HEK293 (cell line): ENCODE results near the gene TLE4.

Experiments used
- CTCF ChIP-seq: fragments of 450-650 bp; formaldehyde crosslinking; IDR thresholded peaks from 2 replicates; pipeline ENCODE4 v1.5.1; 2016; ENCODE audit warnings: missing biosample characterization, missing genetic modification characterization
- KLF1 ChIP-seq: fragments of 450-650 bp; formaldehyde crosslinking; IDR thresholded peaks from 2 replicates; pipeline ENCODE4 v1.5.1; 2016; ENCODE audit warnings: missing biosample characterization, missing genetic modification characterization
- RBAK ChIP-seq: fragments of 450-650 bp; formaldehyde crosslinking; IDR thresholded peaks from 2 replicates; pipeline ENCODE4 v1.5.1; 2016; ENCODE audit warnings: missing biosample characterization, missing genetic modification characterization
- SP3 ChIP-seq: fragments of 450-650 bp; formaldehyde crosslinking; IDR thresholded peaks from 2 replicates; pipeline ENCODE4 v1.5.1; 2016; ENCODE audit warnings: missing biosample characterization, missing genetic modification characterization
- ZIC2 ChIP-seq: fragments of 450-650 bp; formaldehyde crosslinking; IDR thresholded peaks from 2 replicates; pipeline ENCODE4 v1.5.1; 2016; ENCODE audit warnings: missing biosample characterization, missing genetic modification characterization
- ZNF133 ChIP-seq: fragments of 450-650 bp; formaldehyde crosslinking; IDR thresholded peaks from 2 replicates; pipeline ENCODE4 v1.5.1; 2016; ENCODE audit warnings: missing biosample characterization, missing genetic modification characterization
- ZNF140 ChIP-seq: fragments of 450-650 bp; formaldehyde crosslinking; IDR thresholded peaks from 2 replicates; pipeline ENCODE4 v1.5.1; 2016; ENCODE audit warnings: missing biosample characterization, missing genetic modification characterization
- ZNF146 ChIP-seq: fragments of 450-650 bp; formaldehyde crosslinking; IDR thresholded peaks from 2 replicates; pipeline ENCODE4 v1.5.1; 2016; ENCODE audit warnings: missing biosample characterization, missing genetic modification characterization
- ZNF18 ChIP-seq: fragments of 450-650 bp; formaldehyde crosslinking; IDR thresholded peaks from 2 replicates; pipeline ENCODE4 v1.5.1; 2016; ENCODE audit warnings: missing biosample characterization, missing genetic modification characterization
- ZNF274 ChIP-seq, 2 experiments: fragments of 200-500 bp in 1 of 2; fragments of 450-650 bp in 1 of 2; sonication (Bioruptor generic) in 1 of 2; formaldehyde crosslinking in 1 of 2; IDR thresholded peaks; 2 replicates each; pipeline versions ENCODE4 v1.5.1 to v1.6.1; 2014 to 2016; ENCODE audit warnings: borderline replicate concordance in 1 of 2, inconsistent platforms in 1 of 2, low read length in 1 of 2, missing biosample characterization in 1 of 2, missing genetic modification characterization in 1 of 2
- ZNF510 ChIP-seq: fragments of 450-650 bp; formaldehyde crosslinking; IDR thresholded peaks from 2 replicates; pipeline ENCODE4 v1.5.1; 2018; ENCODE audit warnings: mild to moderate bottlenecking, missing genetic modification characterization, missing biosample characterization; ENCODE audit not compliant: insufficient replicate concordance
- ZNF571 ChIP-seq: fragments of 450-650 bp; formaldehyde crosslinking; IDR thresholded peaks from 2 replicates; pipeline ENCODE4 v1.5.0; 2017; ENCODE audit warnings: missing biosample characterization, missing genetic modification characterization

GRCh38 chr9:79664375-79664831 lies 92.6 kb downstream of the TLE4 start:
- no peak for TF ChIP-seq ZNF140 (tag by site-specific recombination)
- no peak for TF ChIP-seq CTCF (tag by site-specific recombination)
- no peak for TF ChIP-seq ZNF133 (tag by site-specific recombination)
- no peak for TF ChIP-seq ZNF510 (tag by site-specific recombination)
- no peak for TF ChIP-seq ZNF571 (tag by site-specific recombination)
- TF ChIP-seq ZNF274 (IDR thresholded peaks at IDR 0.05; ENCODE audit: low read length) = no peak
- TF ChIP-seq ZNF274 (tag by site-specific recombination; IDR thresholded peaks at IDR 0.05; ENCODE audit: borderline replicate concordance) = no peak
- TF ChIP-seq KLF1 = no peak
- TF ChIP-seq SP3 (tag by site-specific recombination) = no peak
- no peak for TF ChIP-seq ZNF146 (tag by site-specific recombination)
- TF ChIP-seq ZIC2 (tag by site-specific recombination) = no peak
- TF ChIP-seq RBAK (tag by site-specific recombination) = no peak
- TF ChIP-seq ZNF18 (tag by site-specific recombination) = no peak
